HCT116 (cell line): ENCODE results near the gene XPC. TPM values are rescaled to one million over a fixed set of nuclear protein-coding genes. Genes with fewer than 3 reads are reported as not detected.

Experiments
- ATAC-seq: fragments of 200-7000 bp; cut with Tn5 transposase; 2 replicates; pipeline ENCODE4 v1.9.1; 2020; ENCODE audit warnings: mild to moderate bottlenecking, moderate library complexity
- BruUV-seq: library from RNA; stranded (reverse); fragments of 400-500 nt; replicated peaks from 2 replicates; lab custom pipeline; 2021; lab: Mats Ljungman, UMichigan
- CTCF ChIA-PET: fragments of 300-600 bp; sonication (Branson Sonifier 250); formaldehyde crosslinking; loops from one replicate; lab custom pipeline; 2021; ENCODE audit warnings: antibody characterized with exemption; lab: Charles Lee
- POLR2A ChIA-PET: fragments of 300-600, 350-600 bp; sonication (Branson Sonifier 250); formaldehyde crosslinking; loops from one replicate; lab custom pipeline; 2021; ENCODE audit warnings: antibody characterized with exemption; lab: Charles Lee
- RAD21 ChIA-PET, 2 experiments: fragments of 300-600 bp; sonication (Branson Sonifier 250); formaldehyde crosslinking; loops; one replicate each; lab custom pipeline; 2023; ENCODE audit warnings: low total read pairs in 2 of 2; ENCODE audit not compliant: uncharacterized antibody in 2 of 2, unreplicated experiment in 2 of 2, low non-redundant PET in 1 of 2; lab: Charles Lee
- DNase-seq: peaks from one replicate; pipeline ENCODE4 v3.0.0-alpha.2; 2010; ENCODE audit warnings: low read depth, low spot score
- H2AFZ ChIP-seq: fragments of 200-600 bp; shearing (Covaris generic), sonication (generic); 2 replicates; pipeline ENCODE4 v1.6.1; 2017; ENCODE audit warnings: low read depth, mixed run types, mixed read lengths, antibody characterized with exemption, low read length; ENCODE audit not compliant: poor library complexity, severe bottlenecking
- H3K27ac ChIP-seq: 2 replicates; pipeline ENCODE4 v1.5.1; 2012; ENCODE audit warnings: low read depth, low read length
- H3K27me3 ChIP-seq: fragments of 200-600 bp; sonication (generic); 2 replicates; pipeline ENCODE4 v1.6.1; 2016; ENCODE audit warnings: mixed run types, low read length, mixed read lengths; ENCODE audit not compliant: insufficient read depth
- H3K36me3 ChIP-seq, 2 experiments: fragments of 200-500 bp in 1 of 2; fragments of 200-600 bp in 1 of 2; sonication (Bioruptor generic) in 1 of 2; sonication (generic) in 1 of 2; 2 replicates each; pipeline versions ENCODE4 v1.5.1 to v1.6.1; 2014 to 2016; ENCODE audit warnings: low read length in 2 of 2, inconsistent platforms in 1 of 2, mixed read lengths in 1 of 2, mixed run types in 1 of 2; ENCODE audit not compliant: insufficient read depth in 2 of 2, control insufficient read depth in 1 of 2
- H3K4me1 ChIP-seq, 2 experiments: fragments of 200-600 bp in 1 of 2; sonication (generic) in 1 of 2; 2 replicates each; pipeline versions ENCODE4 v1.5.1 to v1.6.1; 2012 to 2017; ENCODE audit warnings: low read length in 2 of 2, inconsistent platforms in 1 of 2, mild to moderate bottlenecking in 1 of 2, mixed read lengths in 1 of 2, mixed run types in 1 of 2, moderate library complexity in 1 of 2; ENCODE audit not compliant: insufficient read depth in 2 of 2, control insufficient read depth in 1 of 2
- H3K4me2 ChIP-seq: fragments of 200-600 bp; sonication (generic); 2 replicates; pipeline ENCODE4 v1.6.1; 2017; ENCODE audit warnings: mixed run types, low read length, mixed read lengths
- H3K4me3 ChIP-seq, 2 experiments: fragments of 200-600 bp in 1 of 2; sonication (generic) in 1 of 2; replicated peaks in 1 of 2; 2 replicates each; pipeline ENCODE4 v1.5.1; 2011 to 2016; ENCODE audit warnings: low read length in 2 of 2, control low read depth in 1 of 2, low read depth in 1 of 2, mild to moderate bottlenecking in 1 of 2, mixed read lengths in 1 of 2, mixed run types in 1 of 2
- H3K79me2 ChIP-seq: fragments of 200-600 bp; sonication (generic); 2 replicates; pipeline ENCODE4 v1.6.1; 2017; ENCODE audit warnings: mild to moderate bottlenecking, mixed run types, low read length, moderate library complexity, mixed read lengths; ENCODE audit not compliant: insufficient read depth
- H3K9ac ChIP-seq: fragments of 200-600 bp; sonication (generic); 2 replicates; pipeline ENCODE4 v1.6.1; 2016; ENCODE audit warnings: low read length, mixed read lengths
- H3K9me2 ChIP-seq: fragments of 200-600 bp; sonication (generic), shearing (Covaris generic); 2 replicates; pipeline ENCODE4 v1.6.1; 2017; ENCODE audit warnings: mixed run types, mild to moderate bottlenecking, moderate library complexity; ENCODE audit not compliant: insufficient read depth
- H3K9me3 ChIP-seq, 2 experiments: fragments of 200-500 bp in 1 of 2; fragments of 200-600 bp in 1 of 2; sonication (Bioruptor generic) in 1 of 2; sonication (generic) in 1 of 2; 2 replicates each; pipeline ENCODE4 v1.6.1; 2014 to 2017; ENCODE audit warnings: low read length in 2 of 2, mixed read lengths in 2 of 2, inconsistent platforms in 1 of 2, low read depth in 1 of 2, mild to moderate bottlenecking in 1 of 2, mixed run types in 1 of 2, moderate library complexity in 1 of 2; ENCODE audit not compliant: control insufficient read depth in 1 of 2, insufficient read depth in 1 of 2
- H4K20me1 ChIP-seq: fragments of 200-600 bp; sonication (generic), shearing (Covaris generic); 2 replicates; pipeline ENCODE4 v1.6.1; 2017; ENCODE audit warnings: mixed run types, mild to moderate bottlenecking, moderate library complexity; ENCODE audit not compliant: insufficient read depth
- CEBPB ChIP-seq: IDR thresholded peaks from 2 replicates; pipeline ENCODE4 v1.6.1; 2012; ENCODE audit warnings: low read depth
- EGR1 ChIP-seq: IDR thresholded peaks from 2 replicates; pipeline ENCODE4 v1.6.1; 2012; ENCODE audit warnings: low read depth
- EZH2phosphoT487 ChIP-seq: fragments of 200-600 bp; IDR thresholded peaks from 2 replicates; pipeline ENCODE4 v1.6.1; 2018; ENCODE audit warnings: antibody characterized with exemption, borderline replicate concordance
- FOSL1 ChIP-seq: IDR thresholded peaks from 2 replicates; pipeline ENCODE4 v1.6.1; 2012; ENCODE audit warnings: low read depth
- POLR2A ChIP-seq: IDR thresholded peaks from 2 replicates; pipeline ENCODE4 v1.7.0; 2011; ENCODE audit warnings: borderline replicate concordance; ENCODE audit not compliant: insufficient read depth, insufficient read length; ENCODE audit errors: extremely low read depth
- POLR2AphosphoS5 ChIP-seq: IDR thresholded peaks from 2 replicates; pipeline ENCODE4 v1.6.1; 2011; ENCODE audit warnings: mild to moderate bottlenecking, low read depth, low read length, moderate library complexity
- SP1 ChIP-seq: IDR thresholded peaks from 2 replicates; pipeline ENCODE4 v1.6.1; 2012; ENCODE audit warnings: low read depth
- SRF ChIP-seq: IDR thresholded peaks from 2 replicates; pipeline ENCODE4 v1.6.1; 2012; ENCODE audit warnings: low read depth
- intact Hi-C: fragments of 100-400 bp; cut with micrococcal nuclease; formaldehyde crosslinking; loops from 2 replicates; pipeline ENCODE4 v1.10.0; 2022
- total RNA-seq: library from RNA; stranded (reverse); gene quantifications from one replicate; pipeline ENCODE4 v1.2.1, GENCODE V29; 2021; ENCODE audit not compliant: unreplicated experiment
- TF ChIP-seq, protein P1 (sequence below), 3 experiments: fragments of 200-600 bp in 1 of 3; sonication (generic) in 1 of 3; IDR thresholded peaks in 2 of 3; conservative IDR thresholded peaks in 1 of 3; 2 replicates each; pipeline ENCODE4 v1.5.1; 2012 to 2017; ENCODE audit warnings: low read depth in 2 of 3, low read length in 2 of 3, antibody characterized with exemption in 1 of 3, borderline replicate concordance in 1 of 3, control low read depth in 1 of 3, mild to moderate bottlenecking in 1 of 3, mixed read lengths in 1 of 3, mixed run types in 1 of 3, moderate library complexity in 1 of 3; ENCODE audit not compliant: insufficient read depth in 1 of 3
- TF ChIP-seq, protein P2 (sequence below): IDR thresholded peaks from 2 replicates; pipeline ENCODE4 v1.6.1; 2012; ENCODE audit warnings: low read depth

The XPC gene
- total RNA-seq, 1 experiment from 2014 or later, result 29.5 TPM

DNA sequence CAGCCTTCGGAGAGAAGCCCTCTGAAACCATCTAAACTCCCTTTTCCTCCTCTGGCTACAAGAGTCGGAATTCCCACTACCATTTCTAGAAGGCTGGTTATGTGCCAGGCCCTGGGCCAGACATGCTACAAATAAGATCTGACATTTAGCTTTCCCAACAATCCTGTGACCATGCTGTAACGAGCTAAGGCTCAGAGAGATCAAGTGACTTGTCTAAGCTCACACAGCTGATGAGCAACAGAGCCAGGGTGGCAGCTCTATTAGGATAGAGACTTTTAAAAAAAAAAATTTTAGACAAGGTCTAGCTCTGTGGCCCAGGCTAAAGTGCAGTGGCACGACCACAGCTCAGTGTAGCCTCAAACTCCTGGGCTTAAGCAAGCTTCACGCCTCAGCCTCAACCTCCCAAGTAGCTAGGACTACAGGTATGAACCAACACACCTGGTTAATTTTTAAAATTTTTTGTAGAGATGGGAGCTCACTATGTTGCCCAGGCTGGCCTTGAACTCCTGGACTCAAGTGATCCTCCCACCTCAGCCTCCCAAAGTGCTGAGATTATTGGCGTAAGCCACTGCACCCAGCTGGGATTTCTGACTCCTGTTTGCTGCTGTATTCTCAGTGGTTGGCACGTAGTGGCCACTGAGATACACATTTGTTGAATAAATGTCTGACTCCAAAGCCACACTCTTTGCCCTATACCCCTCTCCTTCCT lies 34.8 kb upstream of the XPC start:
- Histone ChIP-seq H3K9me2 (no peaks in the 10 kb centered on the region), H4K20me1 (no peaks in the 10 kb centered on the region), H3K4me1 (no peaks in the 10 kb centered on the region), H3K79me2 (no peaks in the 10 kb centered on the region), H2AFZ (no peak overlapping the region), H3K9ac (no peak overlapping the region), H3K36me3 (no peaks in the 10 kb centered on the region), H3K4me3 (no peak overlapping the region), H3K27ac (no peak overlapping the region), H3K27me3 (no peaks in the 10 kb centered on the region), H3K4me2 (no peak overlapping the region), H3K9me3 (no peaks in the 10 kb centered on the region)
- no TSS peak for BruUV-seq
- TF ChIP-seq POLR2A, result no peak
- TF ChIP-seq EZH2phosphoT487, result no peak
- TF ChIP-seq CEBPB, result no peak
- no peak for TF ChIP-seq POLR2AphosphoS5
- TF ChIP-seq, protein P1, sequence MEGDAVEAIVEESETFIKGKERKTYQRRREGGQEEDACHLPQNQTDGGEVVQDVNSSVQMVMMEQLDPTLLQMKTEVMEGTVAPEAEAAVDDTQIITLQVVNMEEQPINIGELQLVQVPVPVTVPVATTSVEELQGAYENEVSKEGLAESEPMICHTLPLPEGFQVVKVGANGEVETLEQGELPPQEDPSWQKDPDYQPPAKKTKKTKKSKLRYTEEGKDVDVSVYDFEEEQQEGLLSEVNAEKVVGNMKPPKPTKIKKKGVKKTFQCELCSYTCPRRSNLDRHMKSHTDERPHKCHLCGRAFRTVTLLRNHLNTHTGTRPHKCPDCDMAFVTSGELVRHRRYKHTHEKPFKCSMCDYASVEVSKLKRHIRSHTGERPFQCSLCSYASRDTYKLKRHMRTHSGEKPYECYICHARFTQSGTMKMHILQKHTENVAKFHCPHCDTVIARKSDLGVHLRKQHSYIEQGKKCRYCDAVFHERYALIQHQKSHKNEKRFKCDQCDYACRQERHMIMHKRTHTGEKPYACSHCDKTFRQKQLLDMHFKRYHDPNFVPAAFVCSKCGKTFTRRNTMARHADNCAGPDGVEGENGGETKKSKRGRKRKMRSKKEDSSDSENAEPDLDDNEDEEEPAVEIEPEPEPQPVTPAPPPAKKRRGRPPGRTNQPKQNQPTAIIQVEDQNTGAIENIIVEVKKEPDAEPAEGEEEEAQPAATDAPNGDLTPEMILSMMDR (IDR thresholded peaks at IDR 0.05 in 2 of 3, conservative IDR thresholded peaks at IDR 0.05 in 1 of 3; ENCODE audit: borderline replicate concordance in 1 of 3, insufficient read depth in 1 of 3, low read depth in 2 of 3, low read length in 2 of 3), result no peak
- no peak for TF ChIP-seq EGR1
- TF ChIP-seq FOSL1, result no peak
- TF ChIP-seq, protein P2, sequence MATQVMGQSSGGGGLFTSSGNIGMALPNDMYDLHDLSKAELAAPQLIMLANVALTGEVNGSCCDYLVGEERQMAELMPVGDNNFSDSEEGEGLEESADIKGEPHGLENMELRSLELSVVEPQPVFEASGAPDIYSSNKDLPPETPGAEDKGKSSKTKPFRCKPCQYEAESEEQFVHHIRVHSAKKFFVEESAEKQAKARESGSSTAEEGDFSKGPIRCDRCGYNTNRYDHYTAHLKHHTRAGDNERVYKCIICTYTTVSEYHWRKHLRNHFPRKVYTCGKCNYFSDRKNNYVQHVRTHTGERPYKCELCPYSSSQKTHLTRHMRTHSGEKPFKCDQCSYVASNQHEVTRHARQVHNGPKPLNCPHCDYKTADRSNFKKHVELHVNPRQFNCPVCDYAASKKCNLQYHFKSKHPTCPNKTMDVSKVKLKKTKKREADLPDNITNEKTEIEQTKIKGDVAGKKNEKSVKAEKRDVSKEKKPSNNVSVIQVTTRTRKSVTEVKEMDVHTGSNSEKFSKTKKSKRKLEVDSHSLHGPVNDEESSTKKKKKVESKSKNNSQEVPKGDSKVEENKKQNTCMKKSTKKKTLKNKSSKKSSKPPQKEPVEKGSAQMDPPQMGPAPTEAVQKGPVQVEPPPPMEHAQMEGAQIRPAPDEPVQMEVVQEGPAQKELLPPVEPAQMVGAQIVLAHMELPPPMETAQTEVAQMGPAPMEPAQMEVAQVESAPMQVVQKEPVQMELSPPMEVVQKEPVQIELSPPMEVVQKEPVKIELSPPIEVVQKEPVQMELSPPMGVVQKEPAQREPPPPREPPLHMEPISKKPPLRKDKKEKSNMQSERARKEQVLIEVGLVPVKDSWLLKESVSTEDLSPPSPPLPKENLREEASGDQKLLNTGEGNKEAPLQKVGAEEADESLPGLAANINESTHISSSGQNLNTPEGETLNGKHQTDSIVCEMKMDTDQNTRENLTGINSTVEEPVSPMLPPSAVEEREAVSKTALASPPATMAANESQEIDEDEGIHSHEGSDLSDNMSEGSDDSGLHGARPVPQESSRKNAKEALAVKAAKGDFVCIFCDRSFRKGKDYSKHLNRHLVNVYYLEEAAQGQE, result no peak
- TF ChIP-seq SRF, result no peak
- no peak for TF ChIP-seq SP1
- DNase-seq, result no peak
- RAD21 ChIA-PET, result interaction anchor here in 1 of 2 experiments (1.2 kb wide), 1 partner anchor 9 kb away, joined by 3 read pairs; no protein-coding TSS in a partner anchor
- intact Hi-C loops, result no loop called here
- CTCF ChIA-PET, result interaction anchor here (2.5 kb wide), 1 partner anchor 10 kb away, joined by 11 read pairs; no protein-coding TSS in a partner anchor
- no peak for ATAC-seq
- POLR2A ChIA-PET, result no interaction called here
